ENCODE results near the gene LATS2.

The LATS2 gene

DNA sequence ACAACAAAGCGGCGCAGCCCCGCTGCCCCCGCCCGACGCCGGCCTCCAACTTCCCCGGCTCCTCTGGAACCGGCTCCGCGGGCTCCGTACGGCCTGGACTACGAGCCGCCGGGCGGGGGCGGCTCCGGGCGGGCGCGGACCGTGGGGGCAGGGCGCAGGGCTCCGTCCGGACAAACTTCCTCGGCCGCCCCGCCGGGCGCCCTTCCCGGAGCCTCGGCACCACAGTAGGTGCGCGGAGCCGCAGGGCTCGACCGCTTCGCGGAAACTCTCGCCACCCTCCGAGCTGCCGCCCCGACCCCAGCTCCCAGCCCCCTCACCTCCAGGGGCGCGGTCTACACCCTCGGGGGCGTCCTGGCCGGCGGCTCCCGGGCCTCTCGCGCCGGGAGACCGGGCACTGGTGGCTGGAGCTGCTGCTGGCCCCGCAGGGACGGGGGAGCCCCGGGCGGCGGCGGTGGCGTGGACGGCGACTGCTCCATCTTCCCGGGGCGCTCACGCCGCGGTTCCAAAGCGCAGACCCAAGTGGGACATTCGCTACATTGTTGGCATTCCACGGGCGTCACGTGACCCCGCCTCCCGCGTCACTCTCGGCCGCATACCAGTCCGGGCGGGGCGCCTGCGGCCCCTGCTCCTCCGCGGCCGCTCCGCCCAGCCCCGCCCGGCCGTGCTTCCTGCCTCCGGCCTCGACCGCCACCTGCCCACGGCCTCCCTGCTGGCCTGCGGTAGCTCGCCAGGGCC is at the start of gene LATS2:
Gene LATS2, minus strand, starts transcription at position 558 of the 735 bp plus-strand sequence. CDS start 15,560 bp downstream, outside the sequence.
- peak; percentile 82 for DNase-seq

DNA sequence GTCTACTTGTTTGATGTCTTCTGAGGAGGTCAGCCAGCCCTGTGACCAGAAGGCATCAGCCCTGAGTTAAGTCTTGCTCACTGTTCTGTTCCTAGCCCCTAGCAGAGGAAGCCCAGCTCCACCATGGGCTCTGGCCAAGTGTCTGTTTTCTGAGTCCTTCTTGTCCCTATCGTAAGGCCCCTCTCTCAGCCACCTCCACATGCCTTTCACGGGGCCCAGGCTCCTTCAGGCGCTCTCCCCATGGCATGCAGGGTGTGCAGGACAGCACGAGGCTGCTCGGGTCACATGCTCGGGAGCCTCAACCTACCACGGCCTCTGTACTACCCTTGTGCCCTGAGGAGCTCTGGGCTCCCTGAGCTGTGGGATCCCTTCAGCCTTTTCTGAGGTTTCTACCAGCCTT is 47.8 kb upstream of the LATS2 start:
- no peak for DNase-seq

DNA sequence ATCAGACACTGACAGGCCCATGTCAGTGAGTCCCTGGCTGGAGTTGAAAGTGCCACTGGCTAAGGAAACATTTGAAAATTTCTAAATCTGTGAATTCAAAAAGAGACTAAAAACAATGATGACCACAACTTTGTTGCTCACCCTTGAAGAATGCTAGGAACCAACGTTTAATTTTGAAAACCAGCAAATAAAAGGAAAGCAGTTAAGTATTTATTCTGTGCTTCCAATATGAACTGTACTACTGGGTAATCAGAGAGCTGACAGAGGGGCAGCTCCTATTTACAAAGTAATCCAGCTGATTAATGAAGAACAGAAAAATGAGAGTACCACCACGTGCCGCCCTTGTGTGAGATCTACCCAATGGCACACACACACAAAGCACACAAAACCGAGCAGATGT is 44.7 kb upstream of the LATS2 start:
- no peak for DNase-seq

DNA sequence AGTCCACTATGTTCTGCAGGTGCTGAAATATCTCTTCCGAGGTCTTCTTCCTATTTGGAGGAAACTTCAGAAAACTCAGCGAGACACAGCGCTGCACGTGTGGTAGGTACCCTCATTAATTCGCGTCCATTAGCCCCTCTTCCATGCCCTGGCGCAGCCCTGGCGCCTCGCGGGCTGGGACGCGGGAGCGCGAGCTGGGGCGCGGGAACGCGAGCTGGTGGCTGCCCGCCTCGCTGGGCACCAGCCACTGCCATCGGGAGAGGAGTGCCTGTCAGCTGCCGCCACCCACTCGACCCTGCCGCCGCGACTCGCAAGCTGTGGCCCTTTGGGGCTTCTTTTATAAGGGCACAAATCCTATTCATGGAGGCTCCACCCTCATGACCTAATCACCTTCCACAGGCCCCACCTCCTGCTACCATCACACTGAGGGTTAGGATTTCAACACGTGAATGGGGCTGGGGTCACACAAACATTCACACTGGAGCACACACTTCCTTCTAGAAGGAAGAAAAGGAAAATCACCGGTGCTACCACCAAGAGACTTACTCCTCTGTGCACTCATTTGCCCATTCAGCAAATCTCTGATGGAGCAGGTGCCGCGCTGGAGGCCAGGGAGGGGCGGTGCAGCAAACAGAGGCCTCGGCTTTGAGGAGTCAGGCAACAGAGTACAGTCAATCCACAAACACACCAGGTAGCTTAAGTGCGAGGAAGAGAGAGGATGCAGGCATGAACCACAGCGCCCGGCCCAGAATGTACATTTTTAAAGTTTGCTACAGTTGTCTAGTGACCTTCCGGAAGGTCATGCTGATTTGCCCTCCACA is 43.0 kb upstream of the LATS2 start:
- no peak for DNase-seq

DNA sequence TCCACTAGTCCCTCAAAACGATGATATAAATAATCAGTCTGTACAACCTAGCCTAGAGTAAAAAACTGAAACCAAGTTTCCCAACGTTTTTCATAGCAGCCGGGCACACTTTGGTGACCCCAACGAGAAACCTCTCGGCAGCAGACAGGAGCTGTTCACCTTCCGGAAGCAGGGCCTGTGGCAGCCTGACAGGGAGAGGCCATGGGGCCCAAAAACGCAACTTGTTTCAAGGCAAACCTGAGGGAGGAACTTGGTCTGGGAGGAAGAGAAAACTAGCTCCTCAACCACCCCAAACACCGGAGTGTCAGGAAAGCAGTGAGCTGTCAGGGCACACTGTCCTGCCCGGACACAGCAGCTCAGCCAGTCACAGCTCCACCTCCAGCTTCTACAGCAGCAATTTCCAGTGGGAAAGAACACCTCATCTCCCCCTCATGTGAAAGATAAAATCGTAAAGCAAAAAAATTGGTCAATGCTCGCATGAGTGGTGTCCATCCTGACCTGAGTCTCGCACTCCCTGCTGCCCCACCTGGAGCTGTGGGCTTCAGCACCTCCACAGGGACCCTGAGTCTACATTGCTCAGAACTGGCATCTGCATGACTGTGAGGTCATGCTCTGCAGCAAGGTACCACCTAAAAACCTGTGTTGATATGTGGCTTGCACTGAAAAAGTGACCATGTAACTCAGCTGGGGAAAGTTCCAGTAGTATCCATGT is 40.6 kb upstream of the LATS2 start:
- no peak for DNase-seq

DNA sequence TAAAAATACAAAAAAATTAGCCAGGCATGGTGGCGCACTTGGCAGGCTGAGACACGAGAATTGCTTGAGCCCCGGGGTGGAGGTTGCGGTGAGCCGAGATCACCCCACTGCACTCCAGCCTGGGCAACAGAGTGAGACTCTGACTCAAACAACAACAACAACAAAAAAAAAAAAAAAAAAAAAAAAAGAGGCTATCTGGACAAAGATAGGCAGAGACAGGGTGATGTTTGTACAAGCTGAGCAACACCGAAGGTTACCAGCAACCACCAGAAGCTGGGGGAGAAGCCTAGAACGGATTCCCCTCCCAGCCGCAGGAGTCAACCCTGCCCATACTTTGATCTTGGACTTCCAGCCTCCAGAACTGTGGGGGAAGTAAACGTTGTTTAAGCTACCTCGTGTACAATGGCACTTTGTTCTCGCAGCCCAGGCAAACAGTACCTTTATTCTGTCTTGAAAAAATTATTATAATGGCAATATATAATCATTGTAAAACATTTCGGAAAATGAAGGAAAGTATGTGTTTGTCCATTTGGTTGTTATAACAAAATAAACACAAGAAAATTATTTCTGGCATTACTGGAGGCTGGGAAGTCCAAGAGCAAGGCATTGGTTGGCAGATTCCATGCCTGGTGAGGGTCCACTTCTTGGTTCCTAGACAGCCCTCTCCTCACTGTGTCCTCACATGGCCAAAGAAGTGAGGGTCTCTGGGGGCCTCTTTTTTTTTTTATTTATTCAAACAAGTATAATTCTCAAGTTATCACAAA is 39.8 kb upstream of the LATS2 start:
- DNase-seq, result no peak

DNA sequence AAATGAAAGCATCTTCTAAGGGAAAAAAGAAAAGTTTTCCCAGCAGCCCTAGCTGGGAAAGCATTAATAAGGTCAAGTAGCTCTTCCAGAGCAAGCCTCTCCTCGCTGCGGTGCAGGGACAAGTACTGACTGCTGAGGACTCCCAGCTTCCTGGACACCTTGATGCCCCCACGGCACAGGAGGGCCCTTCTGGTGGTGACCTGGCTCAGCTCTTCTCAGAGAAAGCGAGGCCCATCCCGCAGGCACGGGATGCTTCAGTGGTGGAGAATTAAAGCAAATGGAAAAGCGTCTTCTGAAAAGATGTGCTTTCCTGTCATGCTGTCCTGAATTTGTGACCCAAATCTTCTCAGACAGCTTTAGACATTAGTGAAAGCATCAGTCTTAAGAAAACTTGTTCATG is 38.8 kb upstream of the LATS2 start:
- no peak for DNase-seq

DNA sequence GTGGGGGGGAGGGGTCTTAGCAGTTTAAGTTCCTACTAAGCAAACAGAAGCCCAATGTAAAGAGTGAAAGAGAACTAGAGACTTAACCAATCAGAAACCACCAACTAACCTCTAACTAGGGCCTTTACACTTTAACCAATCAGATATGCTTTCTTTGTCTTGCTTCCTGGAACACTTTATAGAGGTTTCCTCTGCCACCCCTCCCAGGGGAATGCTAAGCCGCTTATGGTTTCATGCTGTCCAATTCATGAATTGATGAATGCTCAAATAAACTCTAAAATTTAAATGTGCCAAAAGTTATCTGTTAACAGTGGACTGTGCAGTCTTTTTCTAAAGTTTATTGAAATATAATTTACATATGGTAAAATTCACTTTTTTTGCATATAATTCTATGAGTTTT is 33.9 kb upstream of the LATS2 start:
- no peak for DNase-seq

DNA sequence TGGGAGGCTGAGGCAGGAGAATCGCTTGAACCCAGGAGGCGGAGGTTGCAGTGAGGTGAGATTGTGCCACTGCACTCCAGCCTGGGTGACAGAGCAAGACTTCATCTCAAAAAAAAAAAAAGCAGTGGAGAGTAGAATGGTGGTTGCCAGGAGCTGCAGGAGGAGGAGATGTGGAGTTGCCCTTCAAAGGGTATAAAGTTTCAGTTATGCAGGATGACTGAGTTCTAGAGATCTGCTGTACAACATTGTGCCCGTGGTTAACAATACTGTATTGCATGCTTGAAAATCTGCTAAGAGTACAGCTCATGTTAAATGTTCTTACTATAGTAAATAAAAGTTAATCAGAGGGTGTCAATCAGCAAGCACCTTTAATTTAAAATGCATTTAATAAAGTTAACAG is 28.4 kb upstream of the LATS2 start:
- DNase-seq, result no peak

DNA sequence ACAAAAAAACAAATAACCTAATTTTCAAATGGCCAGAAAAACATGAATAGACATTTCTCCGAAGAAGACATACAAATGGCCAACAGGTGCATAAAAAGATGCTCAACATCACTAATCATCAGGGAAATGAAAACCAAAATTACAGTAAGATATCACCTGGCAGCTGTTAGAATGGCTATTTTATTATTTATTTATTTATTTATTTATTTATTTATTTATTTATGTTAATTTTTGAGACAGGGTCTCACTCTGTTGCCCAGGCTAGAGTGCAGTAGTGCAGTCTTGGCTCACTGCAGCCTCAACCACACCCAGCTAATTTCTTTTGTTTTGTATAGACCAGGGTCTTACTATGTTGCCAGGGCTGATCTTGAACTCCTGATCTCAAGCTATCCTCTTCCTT is 27.1 kb upstream of the LATS2 start:
- DNase-seq, result no peak

DNA sequence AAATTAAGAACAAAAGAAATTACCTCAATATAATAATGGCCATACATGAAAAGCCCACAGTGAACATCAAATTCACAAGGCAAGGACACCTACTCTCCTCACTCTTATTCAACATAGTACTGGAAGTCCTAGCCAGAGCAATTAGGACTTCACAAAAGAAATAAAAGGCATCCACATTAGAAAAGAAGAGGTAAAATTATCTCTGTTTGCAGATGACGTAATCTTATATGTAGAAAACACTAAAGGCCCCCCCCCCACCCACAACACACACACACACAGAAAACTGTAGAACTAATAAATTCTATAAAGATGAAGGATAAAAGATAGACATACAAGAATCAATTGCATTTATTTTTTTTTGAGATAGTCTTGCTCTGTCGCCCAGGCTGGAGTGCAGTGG is 25.5 kb upstream of the LATS2 start:
- DNase-seq, result no peak

DNA sequence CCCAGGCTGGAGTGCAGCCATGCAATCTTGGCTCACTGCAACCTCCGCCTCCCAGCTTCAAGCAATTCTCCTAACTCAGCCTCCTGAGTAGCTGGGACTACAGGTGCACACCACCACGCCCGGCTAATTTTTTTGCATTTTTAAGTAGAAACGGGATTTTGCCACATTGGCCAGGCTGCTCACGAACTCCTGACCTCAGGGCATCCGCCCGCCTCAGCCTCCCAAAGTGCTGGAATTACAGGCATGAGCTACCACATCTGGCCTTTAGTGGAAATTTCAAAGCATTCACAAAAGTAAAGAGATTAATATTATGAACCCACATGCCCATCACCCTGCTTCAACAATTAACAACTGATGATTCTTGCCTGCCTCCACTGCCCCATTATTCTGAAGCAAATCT is 20.5 kb upstream of the LATS2 start:
- no peak for DNase-seq

DNA sequence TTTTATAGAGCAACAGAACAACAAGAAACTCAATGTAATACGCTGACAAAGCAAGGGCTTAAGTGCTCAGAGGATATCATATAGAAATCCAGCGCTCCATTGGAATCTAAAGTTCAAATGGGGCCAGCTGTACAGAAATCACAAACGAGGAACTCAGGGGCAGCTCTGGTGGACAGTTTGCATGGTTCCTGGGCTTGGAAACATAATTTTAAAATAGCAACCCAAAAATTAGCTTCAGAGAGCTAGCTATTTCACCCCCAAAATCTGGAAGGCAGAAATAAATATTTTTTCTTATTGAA is 19.2 kb upstream of the LATS2 start:
- DNase-seq, result no peak

DNA sequence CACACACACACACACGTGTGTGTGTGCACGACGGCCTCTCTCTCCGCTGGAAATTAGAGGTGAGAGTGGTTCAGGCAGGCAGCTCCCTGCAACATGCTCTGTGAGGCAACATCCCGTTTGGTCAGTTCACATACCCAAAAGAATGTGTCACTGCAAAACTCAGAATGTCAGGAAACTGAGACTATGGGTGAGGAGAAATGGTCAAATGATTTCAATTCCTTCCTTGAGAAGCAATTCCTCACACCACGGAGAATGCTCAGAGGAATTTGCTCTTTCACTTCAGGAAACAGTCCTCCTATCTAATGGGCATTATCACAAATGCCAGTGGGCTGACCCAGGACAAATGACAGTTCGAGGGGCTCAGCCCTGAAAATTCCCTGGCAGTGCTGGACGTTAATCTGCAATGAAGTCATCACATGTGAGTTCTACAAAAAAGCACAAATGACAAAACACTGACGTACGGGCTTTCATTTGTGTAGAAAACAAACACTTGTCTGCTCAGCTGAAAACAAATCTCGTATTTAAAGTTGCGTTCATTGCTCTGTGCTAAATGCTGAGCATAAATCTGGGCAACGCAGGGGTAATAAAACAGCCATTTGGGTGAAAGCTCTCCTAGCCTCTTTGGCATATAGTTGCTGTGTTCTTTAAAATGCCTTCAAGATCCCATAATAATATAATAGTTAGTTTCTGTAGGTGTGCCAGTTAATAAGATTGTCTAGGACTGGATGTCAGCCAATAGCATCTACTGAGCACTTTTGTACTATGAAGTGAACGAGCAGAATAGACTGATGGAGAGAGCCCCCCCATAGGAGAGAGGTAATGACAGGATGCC is 18.6 kb upstream of the LATS2 start:
- DNase-seq, result no peak

DNA sequence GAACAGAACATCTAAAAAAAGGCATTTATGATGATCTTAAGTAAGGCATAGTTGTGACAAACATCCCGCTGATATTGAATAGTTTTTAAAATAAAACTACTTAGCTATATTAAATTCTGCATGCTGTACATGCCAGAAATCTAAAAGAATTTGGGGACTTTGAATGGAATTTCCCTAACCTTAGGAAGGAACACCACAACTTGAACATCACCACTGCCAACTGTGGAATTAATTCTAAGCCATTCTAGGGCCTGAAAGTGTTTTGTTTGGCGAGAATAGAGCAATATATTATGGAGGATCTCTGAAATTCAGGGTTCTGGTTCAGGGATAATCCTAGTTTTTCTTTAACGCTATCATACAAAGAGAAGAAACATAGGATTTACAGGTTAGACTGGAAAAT is 17.8 kb upstream of the LATS2 start:
- no peak for DNase-seq

DNA sequence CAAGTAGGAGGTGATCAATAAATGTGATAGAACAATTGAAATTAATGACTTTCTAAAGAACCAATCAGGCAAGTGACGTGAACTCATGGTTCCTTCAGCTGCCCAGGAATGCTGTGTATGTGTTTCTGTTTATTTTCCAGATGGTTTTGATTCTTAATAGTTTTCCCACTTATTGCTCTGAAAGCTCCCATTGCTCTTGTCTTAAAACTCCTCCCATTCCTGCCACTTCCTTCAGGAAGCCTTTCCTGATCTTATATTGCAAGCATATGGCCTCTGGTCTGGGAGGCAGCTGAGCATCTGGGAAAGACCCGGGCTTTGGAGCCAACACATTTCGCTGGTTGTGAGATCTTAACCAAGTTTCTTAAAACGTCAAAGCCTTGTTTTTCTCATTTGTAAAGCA is 17.1 kb upstream of the LATS2 start:
- DNase-seq, result no peak

DNA sequence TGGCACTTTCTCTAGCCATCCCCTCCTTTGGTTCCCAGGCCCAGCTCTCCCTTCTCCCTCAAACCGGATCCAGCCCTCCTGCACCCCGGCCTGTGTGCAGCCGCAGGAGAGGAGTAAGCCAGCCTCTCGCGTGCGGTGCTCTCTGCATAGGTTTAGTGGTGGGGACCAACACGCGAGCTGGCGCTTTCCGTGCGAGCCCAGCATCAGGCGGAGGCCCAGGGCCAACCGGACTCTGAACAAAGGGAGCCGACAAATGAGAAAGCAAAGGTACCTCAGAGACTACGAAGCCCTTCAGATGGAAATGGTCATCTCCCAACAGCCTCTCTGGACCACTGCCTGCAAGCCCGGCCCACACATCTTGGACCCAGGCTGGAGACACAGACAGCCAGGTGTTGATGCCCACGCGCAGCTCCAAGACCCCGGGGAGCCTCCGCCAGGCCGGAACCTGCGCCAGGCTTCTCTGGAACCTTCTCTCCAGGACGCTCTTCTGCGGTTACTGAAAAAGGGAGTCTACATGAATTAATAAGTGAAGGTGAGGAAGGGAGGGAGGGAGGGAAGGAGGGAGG is 16.5 kb upstream of the LATS2 start:
- no peak for DNase-seq

DNA sequence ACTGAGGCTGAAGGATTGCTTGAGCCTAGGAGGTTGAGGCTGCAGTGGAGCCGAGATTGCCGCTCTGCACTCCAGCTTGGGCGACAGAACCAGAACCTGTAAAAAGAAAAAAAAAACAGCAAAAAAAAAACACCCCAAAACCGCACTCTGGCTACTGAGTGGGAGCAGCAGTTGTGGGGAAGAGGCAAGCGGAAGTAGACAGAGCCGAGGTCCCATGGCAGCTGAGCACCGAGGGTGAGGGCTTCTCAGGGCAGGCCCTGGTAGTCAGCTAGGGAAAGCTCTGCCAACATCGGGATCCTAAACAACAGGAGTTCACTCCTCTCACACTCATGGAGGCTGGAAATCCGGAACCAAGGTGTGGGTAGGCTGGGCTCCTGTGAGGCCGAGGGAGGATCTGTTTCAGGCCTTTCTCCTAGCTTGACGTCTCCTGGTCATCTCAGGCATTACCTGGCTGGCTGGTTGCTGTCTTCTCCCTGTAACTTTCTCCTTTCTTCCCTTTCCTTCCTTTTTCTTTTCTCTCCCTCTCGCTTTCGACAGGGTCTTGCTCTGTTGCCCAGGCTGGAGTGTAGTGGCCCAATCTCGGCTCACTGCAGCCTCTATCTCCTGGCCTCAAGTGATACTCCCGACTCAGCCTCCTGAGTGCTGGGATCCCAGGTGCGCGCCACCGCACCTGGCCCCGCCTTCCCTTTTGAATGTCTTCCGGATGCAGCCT is 15.8 kb upstream of the LATS2 start:
- no peak for DNase-seq

DNA sequence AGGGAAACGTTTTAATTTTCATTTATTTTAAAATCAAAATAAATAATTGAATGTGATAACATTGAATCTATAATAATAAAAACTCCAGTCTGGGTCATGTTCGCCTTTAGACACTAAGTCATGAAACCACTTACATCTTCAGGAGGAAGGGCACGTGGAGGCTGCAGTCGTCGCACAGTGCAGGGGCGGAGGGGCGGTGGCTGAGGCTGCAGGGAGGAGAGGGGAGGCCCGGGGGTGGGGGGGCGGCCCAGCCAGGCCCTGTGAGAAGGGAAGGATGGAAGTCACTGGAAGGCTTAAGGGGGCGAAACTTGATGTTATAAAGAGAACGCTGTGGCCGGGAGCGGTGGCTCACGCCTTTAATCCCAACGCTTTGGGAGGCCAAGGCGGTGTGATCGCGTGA is 14.9 kb upstream of the LATS2 start:
- DNase-seq, result no peak

DNA sequence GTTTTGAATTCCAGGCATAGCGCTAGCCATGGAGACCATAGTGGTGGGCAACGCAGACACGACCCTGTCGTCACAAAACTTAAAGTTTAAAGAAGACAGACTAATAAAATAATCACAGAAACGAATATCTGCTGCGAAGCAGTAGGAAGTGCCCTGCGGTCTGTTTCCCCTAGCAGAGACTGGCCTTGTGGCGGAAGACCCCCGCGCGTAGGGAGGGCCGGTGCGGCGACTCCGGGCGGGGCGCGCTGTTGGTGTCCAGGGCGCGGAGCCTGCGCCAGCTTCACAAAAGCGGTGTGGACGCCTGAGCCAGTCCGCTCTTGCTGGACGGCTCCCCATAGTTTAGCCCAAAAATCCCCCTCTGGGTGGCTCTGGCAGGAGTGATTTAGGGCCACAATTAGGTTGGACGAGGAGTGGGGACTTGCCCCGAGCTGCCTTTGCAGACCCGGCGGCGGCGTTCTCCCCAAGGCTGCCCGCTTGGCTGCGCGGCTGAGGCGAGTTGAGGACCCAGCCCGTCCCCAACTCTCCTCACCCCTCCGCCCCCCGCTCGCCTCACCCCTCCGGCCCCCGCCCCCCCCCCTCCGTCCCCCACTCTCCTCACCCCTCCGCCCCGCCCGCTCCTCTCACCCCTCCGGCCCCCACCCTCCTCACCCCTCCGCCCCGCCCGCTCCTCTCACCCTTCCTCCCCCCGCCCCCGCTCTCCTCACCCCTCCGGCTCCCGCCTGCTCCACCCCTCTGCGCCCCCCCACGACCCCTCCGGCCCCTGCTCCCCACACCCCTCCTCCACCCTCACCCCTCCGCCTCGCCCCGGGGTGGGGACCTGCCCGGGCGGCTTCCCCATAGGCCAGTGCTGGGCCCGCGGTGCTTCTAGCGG is 14.2 kb upstream of the LATS2 start:
- no peak for DNase-seq
